HUES48 (cell line): ENCODE data around the gene HOXB4.

ENCODE experiments used
- H3K27ac ChIP-seq: one replicate; pipeline ENCODE4 v1.7.0; 2013; ENCODE audit warnings: low read depth, low read length, inconsistent platforms
- H3K27me3 ChIP-seq: 2 replicates; pipeline ENCODE4 v1.6.1; 2013; ENCODE audit warnings: mild to moderate bottlenecking, low read length; ENCODE audit not compliant: control insufficient read depth, insufficient read depth
- H3K36me3 ChIP-seq: 2 replicates; pipeline ENCODE4 v1.6.1; 2013; ENCODE audit warnings: low read length; ENCODE audit not compliant: control insufficient read depth, insufficient read depth
- H3K4me1 ChIP-seq: 2 replicates; pipeline ENCODE4 v1.6.1; 2013; ENCODE audit warnings: mild to moderate bottlenecking, low read length; ENCODE audit not compliant: control insufficient read depth, insufficient read depth
- H3K4me3 ChIP-seq: 2 replicates; pipeline ENCODE4 v1.5.1; 2013; ENCODE audit warnings: mild to moderate bottlenecking, low read depth, low read length
- H3K9ac ChIP-seq: 2 replicates; pipeline ENCODE4 v1.6.1; 2013; ENCODE audit warnings: mild to moderate bottlenecking, low read depth, low read length, moderate library complexity
- H3K9me3 ChIP-seq: 2 replicates; pipeline ENCODE4 v1.6.1; 2013; ENCODE audit warnings: low read length; ENCODE audit not compliant: control insufficient read depth, insufficient read depth

The HOXB4 gene

GRCh38 chr17:48559840-48560817 is 18.0 kb downstream of the HOXB4 start:
- Histone ChIP-seq H3K4me3 (no peak overlapping the region), H3K4me1 (peaks cover 7% of the 10 kb centered on the region; the same call in 1 of the 2 replicates), H3K36me3 (no peaks in the 10 kb centered on the region), H3K27me3 (peaks cover 100% of the 10 kb centered on the region), H3K9ac (no peak overlapping the region), H3K9me3 (no peaks in the 10 kb centered on the region), H3K27ac (no peak overlapping the region)

- Histone ChIP-seq H3K27ac (no peak overlapping the region), H3K27me3 (peaks cover 100% of the 10 kb centered on the region)
Observed at GRCh38 chr17:48559122-48559839, 18.9 kb downstream of the HOXB4 start.

GRCh38 chr17:48558831-48559121 is 19.4 kb downstream of the HOXB4 start:
- peaks cover 11% of the 10 kb centered on the region; the same call in 1 of the 2 replicates for H3K4me1 ChIP-seq
- no peak overlapping the region for H3K4me3 ChIP-seq
- no peaks in the 10 kb centered on the region for H3K9me3 ChIP-seq
- no peak overlapping the region for H3K27ac ChIP-seq
- H3K27me3 ChIP-seq: peaks cover 100% of the 10 kb centered on the region
- no peak overlapping the region for H3K9ac ChIP-seq
- H3K36me3 ChIP-seq: no peaks in the 10 kb centered on the region

More at GRCh38 chr17:48559122-48559839, 18.9 kb downstream of the HOXB4 start:
- Histone ChIP-seq H3K9ac (no peak overlapping the region), H3K4me1 (peaks cover 11% of the 10 kb centered on the region; the same call in 1 of the 2 replicates), H3K36me3 (no peaks in the 10 kb centered on the region), H3K9me3 (no peaks in the 10 kb centered on the region), H3K4me3 (no peak overlapping the region)

- H3K36me3 ChIP-seq: no peaks in the 10 kb centered on the region
- peaks cover 100% of the 10 kb centered on the region for H3K27me3 ChIP-seq
- H3K4me3 ChIP-seq: no peak overlapping the region
- no peak overlapping the region for H3K27ac ChIP-seq
- no peaks in the 10 kb centered on the region for H3K9me3 ChIP-seq
- no peak overlapping the region for H3K9ac ChIP-seq
- peaks cover 11% of the 10 kb centered on the region; the same call in 1 of the 2 replicates for H3K4me1 ChIP-seq
Observed at GRCh38 chr17:48558057-48558830, 19.9 kb downstream of the HOXB4 start.

GRCh38 chr17:48556576-48557401 is 21.4 kb downstream of the HOXB4 start:
- H3K4me1 ChIP-seq: peaks cover 11% of the 10 kb centered on the region; the same call in 1 of the 2 replicates
- no peaks in the 10 kb centered on the region for H3K36me3 ChIP-seq
- peaks cover 100% of the 10 kb centered on the region for H3K27me3 ChIP-seq
- H3K9me3 ChIP-seq: no peaks in the 10 kb centered on the region
- H3K4me3 ChIP-seq: no peak overlapping the region
- H3K27ac ChIP-seq: no peak overlapping the region
- no peak overlapping the region for H3K9ac ChIP-seq

GRCh38 chr17:48556229-48556575 is 21.9 kb downstream of the HOXB4 start:
- Histone ChIP-seq H3K4me1 (peaks cover 11% of the 10 kb centered on the region; the same call in 1 of the 2 replicates), H3K27me3 (peaks cover 100% of the 10 kb centered on the region), H3K27ac (no peak overlapping the region), H3K9me3 (no peaks in the 10 kb centered on the region), H3K36me3 (no peaks in the 10 kb centered on the region), H3K4me3 (no peak overlapping the region), H3K9ac (no peak overlapping the region)

GRCh38 chr17:48555258-48556228 is 22.6 kb downstream of the HOXB4 start:
- peaks cover 100% of the 10 kb centered on the region for H3K27me3 ChIP-seq
- no peak overlapping the region for H3K4me3 ChIP-seq
- no peaks in the 10 kb centered on the region for H3K36me3 ChIP-seq
- H3K4me1 ChIP-seq: peaks cover 14% of the 10 kb centered on the region; the same call in 1 of the 2 replicates
- no peak overlapping the region for H3K27ac ChIP-seq
- no peak overlapping the region for H3K9ac ChIP-seq
- H3K9me3 ChIP-seq: no peaks in the 10 kb centered on the region

- no peak overlapping the region for H3K9ac ChIP-seq
- H3K9me3 ChIP-seq: no peaks in the 10 kb centered on the region
- peak overlapping the region; percentile 38 for H3K4me3 ChIP-seq
- peaks cover 20% of the 10 kb centered on the region for H3K4me1 ChIP-seq
- peaks cover 100% of the 10 kb centered on the region for H3K27me3 ChIP-seq
- no peaks in the 10 kb centered on the region for H3K36me3 ChIP-seq
- no peak overlapping the region for H3K27ac ChIP-seq
Observed at GRCh38 chr17:48554412-48555257, 23.5 kb downstream of the HOXB4 start.

GRCh38 chr17:48553826-48554225 is 24.3 kb downstream of the HOXB4 start:
- H3K27me3 ChIP-seq: peaks cover 100% of the 10 kb centered on the region

More at GRCh38 chr17:48553826-48554225, 24.3 kb downstream of the HOXB4 start:
- Histone ChIP-seq H3K36me3 (no peaks in the 10 kb centered on the region), H3K27ac (no peak overlapping the region), H3K4me1 (peaks cover 23% of the 10 kb centered on the region), H3K4me3 (no peak overlapping the region), H3K9ac (no peak overlapping the region), H3K9me3 (no peaks in the 10 kb centered on the region)
